GM19239 (cell line): Measurements from ENCODE around the gene GIPC1.

Experiments
- DNase-seq: peaks from one replicate; pipeline ENCODE4 v3.0.0; 2011; ENCODE audit warnings: low spot score; ENCODE audit not compliant: insufficient read length
- FAIRE-seq: peaks from 2 replicates; lab custom pipeline; 2011; peaks lifted over from hg19 to GRCh38; lab: Jason Lieb, UNC

GIPC1 gene

DNA sequence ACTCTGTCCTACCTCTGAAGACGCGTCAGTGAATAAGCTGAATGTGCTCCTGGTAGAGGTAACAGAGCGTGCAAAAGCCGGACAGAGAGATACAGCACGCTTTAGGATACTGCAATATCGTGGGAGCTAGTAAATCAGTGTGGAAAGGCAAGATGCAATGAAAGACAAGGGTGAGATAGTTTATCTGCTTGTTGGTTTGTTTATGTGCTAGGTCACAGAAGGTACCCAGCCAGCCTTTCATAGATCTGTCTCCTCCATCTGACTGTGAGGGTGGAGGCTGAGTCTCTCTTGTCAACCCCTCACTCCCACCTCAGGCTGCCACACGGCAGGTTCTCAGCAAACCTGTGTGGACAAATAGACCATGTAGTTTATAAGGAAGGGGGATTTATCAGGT is 904 bp upstream of the GIPC1 start:
- no peak for FAIRE-seq
- DNase-seq = no peak

DNA sequence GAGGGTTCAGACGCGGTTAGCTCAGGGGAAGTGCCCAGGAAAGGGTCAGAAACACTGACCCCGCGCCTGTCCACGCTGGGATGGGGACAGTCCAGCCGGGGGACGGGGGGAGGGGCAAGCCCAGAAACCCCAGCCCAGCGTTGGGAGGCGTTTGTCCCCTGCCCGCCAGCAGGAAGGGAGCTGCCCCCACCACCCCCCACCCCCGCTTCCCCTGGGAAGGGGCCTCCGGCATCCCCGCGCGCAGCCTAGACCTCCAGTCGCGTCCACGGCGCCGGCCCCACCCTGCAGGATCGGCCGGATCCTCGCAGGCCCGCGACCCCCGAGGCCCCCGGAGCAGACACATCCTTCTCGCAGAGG is 277 bp downstream of the GIPC1 start:
- no peak for FAIRE-seq

DNA sequence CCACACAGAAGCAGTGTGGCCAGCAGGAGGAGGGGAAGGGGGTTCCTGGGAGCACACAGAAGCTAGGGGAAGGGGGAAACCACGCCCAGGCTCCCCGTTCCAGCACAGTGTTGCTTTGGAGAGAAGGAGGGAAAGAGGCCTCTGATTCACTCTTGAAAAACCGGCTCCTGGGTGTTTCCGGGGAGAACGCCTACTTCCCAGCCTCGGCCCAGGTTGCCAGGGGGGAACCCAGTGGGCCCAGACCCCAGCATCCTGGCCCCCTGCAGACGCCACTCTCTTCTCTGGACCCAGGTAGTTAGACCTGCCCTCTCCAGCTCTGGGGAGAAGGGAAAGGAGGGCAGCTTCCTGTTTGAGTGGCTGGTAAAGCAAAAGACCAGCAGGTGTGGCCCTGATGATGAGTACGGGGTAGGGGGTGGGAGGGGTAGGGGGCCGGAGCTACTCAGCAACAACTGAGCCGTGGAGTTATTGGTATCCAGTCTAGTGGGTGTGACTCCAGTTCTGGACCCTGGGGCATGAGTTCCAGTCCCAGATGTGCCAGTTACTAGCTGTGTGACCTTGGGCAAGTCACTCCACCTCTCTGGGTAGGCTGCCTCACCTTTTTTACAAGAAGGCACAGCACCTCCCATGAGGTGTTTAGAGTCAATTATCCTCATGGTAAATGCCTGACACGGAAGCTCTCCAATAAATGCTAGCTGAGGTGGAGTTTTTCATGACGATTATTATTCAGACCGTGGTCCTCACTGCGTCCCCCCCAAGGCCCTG is 836 bp downstream of the GIPC1 start:
- no peak for FAIRE-seq
- no peak for DNase-seq

More for the DNA sequence above, 277 bp downstream of the GIPC1 start:
- DNase-seq = no peak

DNA sequence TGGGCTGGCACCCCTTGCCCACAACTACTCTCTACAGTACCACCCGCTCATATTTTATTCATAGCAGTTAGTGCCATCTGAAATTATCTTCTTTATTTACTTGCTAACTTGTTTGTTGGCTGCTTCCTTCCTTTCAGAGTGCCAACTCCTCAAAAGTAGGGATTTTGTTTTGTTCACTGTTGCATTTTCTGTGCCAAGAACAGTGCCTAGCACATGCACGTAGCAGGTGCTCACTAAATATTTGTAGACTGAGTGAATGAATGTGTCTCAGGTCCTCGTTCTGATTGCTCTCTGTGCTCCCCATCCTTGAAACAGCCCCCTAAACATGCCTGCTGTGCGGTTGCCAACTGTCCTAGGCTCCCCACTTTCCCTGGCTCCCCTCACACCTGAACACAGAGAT is 1.5 kb downstream of the GIPC1 start:
- FAIRE-seq = no peak
- no peak for DNase-seq

DNA sequence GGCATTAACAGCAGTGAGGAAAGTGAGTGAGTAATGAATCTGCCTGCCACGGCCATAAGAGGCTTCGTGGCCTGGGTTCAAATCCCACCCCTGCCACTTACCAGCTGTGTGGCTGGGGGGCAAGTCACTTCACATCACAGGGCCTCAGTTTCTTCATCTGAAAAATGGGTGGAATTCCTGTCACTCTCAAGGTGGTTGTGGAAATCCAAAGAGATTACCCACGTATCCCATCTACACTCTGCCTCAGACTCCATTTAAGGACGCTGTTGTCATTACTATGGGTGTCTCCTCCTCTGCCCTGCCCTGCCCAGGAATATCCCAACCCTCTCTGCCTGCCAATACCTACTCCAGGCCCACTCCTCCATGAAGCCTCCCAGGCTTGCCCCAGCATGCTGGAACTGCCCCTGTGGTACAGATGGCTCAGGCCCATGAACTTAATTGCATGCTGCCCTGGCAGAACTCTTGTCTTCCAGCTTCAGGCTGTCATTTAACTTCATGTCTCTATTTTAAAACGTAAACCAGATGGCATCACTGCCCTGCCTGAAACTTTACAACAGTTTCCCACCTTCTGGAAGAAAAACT is 3.1 kb downstream of the GIPC1 start:
- FAIRE-seq (no peak), DNase-seq (no peak)

DNA sequence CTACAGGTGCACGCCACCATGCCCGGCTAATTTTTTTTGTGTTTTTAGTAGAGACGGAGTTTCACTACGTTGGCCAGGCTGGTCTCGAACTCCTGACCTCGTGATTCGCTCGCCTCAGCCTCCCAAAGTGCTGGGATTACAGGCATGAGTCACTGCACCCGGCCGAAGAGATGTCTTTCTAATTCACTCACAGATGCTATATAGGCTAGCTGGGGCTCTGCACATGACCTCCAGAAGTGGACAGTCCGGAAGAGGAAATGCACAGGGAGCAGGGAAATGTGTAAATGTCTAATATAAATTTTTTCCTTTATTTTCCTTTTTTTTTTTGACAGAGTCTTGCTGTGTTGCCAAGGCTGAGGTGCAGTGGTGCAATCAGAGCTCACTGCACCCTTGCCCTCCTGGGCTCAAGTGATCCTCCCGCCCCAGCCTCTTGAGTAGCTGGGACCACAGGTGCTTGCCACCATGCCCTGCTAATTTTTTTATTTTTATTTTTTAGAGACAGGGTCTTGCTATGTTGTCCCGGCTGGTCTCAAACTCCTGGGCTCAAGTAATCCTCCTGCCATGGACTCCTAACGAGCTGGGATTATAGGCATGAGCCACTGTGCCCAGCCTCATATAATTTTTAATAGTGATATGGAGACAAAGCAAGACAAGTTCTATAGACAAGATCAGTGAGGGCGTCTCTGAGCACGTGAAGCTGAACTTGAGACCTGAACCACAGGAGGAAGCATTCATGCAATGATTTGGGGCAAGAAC is 8.4 kb downstream of the GIPC1 start:
- FAIRE-seq = no peak

DNA sequence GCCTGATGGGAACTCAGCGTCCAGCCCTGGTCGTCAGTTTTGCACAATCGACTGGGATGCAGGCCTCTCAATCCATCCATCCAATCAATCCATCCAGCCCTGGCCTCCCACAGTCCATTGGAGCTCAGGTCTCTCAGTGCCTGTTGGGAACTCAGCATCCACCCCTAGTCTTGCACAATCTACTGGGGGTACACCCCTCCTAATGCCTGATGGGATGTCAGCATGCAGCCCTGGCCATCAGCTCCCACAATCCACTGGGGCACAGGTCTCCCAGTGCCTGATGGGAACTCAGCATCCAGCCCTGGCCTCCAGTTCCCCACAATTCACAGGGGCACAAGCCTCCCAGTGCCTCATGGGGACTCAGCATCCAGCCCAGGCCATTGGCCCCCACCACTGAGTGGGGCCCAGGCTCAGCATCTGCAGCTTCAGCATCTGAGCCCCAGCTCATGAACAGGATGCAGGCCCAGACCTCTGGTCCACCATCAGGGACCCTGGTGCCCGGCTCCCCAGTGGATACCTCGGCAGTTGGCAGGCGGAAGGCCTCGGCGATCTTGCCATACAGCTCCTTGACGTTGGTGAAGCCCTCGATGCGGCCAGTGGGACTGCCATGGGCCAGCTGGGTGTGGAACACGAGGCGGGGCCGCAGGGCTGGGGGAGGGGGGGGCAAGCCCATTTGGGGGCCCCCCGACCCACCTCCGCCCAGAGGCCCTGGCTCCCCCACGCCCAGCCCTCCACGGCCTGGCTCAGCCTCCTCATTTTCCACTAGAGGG is 13.6 kb downstream of the GIPC1 start:
- no peak for FAIRE-seq
- no peak for DNase-seq

More for the DNA sequence above, 8.4 kb downstream of the GIPC1 start:
- no peak for DNase-seq

DNA sequence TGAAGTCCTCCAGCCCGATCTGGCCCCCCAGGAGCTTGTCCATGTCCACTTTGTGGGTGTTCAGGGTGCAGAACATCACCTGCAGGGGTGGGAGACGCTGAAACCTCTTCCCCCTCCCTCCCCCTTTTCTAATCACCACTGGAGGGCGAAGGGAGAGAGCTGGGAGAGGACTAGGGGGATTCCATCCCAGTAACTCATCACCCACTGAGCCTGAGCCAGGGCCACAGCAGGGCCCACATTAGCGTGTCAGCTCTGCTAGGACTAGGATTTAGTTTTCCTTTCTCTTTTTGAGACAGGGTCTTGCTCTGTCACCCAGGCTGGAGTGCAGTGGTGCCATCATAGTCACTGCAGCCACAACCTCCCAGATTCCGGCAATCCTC is 15.2 kb downstream of the GIPC1 start:
- DNase-seq = no peak
- FAIRE-seq = no peak

DNA sequence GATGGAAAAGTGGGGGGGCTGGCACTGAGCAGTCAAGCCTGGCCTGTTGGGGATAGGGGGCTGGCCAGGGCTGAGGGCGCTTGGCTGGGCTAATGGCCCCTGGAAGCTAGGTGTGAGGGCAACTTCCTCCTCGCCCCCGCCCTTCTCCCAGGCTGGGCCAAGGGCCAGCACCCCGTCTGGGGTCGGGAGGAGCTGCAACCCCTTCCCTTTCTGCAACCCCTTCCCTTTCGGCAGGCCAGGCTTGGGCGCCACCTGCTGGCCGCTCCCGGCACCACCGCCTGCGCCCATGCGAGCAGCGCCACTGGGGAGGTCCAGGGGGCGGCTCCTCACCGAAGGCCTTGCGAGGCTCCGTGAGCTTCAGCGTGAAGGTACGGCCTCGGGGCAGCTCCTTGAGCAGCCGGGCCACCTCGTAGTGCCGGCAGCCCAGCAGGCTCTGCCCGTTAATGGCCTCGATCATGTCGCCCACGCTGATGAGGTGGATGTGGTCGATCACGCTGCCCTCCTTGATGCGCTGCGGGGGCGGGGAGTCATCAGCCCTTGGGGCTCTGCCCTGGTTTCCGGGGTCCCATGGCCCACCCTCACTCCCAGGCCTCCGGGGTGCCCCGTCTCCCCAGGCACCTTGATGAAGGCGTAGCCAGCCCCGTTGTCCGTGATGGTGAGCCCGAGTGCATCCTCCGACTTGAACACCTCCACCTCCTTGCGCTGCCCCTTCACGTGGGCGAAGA is 15.8 kb downstream of the GIPC1 start:
- peak; percentile 91 for DNase-seq
- FAIRE-seq = peak; percentile 14

DNA sequence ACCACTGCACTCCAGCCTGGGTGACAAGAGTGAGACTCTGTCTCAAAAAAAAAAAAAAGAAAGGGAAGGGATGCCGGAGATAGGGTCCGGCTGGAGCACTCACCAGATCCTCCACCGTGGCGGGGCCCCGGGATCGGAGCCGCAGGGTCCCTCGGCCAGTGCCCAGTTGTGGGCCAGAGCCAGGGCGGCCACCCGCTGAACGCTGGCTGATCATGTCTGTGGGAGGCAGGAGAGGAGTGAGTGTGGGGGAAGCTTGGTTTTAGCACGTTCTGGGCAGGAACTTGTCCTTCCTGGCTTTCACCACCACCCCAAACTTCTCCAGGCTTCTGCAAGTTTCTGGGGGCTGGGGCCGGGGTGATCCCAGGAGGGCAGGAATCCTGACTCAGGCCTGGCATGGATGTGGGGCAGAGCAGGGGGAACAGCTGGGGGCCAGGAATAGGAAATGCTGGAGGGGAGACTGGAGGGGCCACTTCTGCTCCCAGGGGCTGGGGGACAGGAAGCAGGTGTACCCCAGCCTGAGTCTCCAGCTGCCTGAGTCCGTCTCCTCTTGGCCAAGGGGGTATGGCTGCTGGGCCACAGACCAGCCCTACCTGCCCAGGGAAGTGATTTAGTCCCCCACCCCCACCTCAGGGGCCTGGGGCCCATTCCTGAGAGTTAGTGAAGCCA is 16.5 kb downstream of the GIPC1 start:
- no peak for FAIRE-seq
- DNase-seq = no peak

DNA sequence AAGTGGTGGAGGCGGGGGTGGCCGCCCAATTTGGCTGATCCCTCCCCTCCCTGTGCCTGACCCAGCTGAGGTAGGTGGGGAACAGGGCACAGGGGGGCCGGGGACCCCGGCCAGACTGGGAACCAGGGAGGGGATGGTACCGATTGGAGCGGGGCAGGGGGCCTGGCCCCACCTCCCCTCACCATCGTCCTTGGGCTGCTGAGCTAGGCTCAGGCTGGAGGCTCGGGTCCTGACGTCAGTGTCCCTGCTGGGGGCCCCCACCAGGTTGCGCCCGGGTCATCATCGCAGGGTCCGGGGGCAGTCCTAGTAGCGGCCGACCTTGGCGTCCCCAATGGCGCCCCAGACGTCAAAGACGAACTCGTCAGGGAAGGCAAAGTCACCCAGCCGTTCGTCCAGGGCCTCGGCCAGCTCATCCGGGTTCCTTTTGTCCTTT is 17.8 kb downstream of the GIPC1 start:
- FAIRE-seq (no peak), DNase-seq (no peak)

DNA sequence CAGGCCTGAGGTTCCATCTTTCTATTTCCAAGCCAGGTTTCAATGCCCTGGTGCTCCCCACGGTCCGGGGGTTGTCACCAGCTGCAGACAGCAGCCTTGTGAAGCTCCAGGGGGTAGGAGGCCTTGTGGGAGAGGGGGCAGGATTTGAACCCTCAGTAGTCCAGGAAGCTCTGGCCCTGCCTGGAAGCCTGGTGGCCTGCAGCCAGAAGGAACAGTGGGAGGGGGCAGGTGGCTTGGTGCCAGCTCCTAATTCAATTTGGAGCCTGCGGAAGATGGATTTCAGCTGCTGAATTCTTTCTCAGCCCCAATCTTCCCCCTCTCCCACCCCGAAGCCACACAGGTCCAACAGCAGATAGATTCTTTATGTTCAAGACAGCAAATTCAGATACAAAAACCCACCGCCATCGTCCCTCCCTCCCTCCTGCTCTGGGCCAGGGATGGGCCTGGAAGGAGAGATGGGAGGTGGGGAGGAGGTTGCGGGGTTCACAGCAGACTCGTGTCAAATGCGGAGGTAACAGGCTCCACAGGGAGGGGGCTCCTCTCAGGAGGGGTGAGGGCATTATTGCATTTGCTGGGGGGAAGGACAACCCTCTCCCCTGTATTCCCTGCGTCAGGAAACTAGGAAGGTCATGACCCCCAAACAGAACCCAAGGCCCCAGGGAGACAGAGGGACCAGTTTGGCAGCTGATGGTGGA is 18.4 kb downstream of the GIPC1 start:
- no peak for DNase-seq

DNA sequence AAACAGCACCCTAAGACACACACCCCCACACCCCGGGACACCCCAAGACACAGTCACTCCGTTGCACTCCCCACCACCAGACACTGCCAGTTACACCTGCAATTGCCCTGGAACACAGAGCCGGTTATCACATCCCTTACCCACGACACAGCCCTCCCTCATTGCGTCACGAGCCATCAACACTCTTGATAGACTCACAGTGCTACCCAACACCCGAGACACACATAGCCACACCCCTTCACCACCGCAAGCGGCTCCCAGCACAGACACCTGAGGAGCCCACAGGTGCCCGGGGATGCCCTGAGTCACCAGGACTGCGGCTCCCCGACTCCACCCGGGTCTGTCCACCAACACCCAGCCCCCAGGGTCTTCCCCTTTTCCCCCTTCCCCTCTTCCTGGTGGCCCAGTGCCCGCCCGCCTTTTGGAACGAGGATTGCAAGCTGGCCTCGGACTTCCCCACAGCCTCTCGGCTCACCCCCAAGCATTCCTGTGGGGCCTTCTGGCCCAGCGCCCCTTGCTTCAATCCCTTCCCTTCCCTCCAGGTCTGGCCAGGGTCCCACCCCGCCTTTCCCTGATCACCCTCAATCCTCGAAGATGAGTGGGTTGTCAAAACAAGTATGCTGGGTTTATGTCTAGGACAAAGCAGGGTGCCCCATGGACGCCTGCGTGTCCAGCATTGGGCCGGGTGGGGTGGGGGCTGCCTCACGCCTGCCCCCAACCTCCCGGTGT is 19.1 kb downstream of the GIPC1 start:
- FAIRE-seq (no peak), DNase-seq (no peak)

More for the DNA sequence above, 18.4 kb downstream of the GIPC1 start:
- no peak for FAIRE-seq

DNA sequence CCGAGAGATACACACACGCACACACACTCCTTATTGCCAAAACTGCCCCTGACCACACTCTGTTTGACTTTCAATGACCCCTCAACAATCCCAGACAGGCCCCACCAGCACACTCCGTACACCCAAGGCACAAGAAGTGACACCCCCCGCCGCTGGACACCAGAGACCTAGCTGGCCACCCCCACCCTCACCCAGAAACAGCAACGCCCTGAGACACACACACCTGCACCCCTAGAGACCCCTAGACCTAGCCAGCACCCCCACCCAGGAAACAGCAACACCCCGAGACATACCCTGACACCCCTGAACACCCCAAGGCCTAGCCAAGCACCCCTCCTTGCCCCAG is 19.6 kb downstream of the GIPC1 start:
- DNase-seq = no peak
- no peak for FAIRE-seq

DNA sequence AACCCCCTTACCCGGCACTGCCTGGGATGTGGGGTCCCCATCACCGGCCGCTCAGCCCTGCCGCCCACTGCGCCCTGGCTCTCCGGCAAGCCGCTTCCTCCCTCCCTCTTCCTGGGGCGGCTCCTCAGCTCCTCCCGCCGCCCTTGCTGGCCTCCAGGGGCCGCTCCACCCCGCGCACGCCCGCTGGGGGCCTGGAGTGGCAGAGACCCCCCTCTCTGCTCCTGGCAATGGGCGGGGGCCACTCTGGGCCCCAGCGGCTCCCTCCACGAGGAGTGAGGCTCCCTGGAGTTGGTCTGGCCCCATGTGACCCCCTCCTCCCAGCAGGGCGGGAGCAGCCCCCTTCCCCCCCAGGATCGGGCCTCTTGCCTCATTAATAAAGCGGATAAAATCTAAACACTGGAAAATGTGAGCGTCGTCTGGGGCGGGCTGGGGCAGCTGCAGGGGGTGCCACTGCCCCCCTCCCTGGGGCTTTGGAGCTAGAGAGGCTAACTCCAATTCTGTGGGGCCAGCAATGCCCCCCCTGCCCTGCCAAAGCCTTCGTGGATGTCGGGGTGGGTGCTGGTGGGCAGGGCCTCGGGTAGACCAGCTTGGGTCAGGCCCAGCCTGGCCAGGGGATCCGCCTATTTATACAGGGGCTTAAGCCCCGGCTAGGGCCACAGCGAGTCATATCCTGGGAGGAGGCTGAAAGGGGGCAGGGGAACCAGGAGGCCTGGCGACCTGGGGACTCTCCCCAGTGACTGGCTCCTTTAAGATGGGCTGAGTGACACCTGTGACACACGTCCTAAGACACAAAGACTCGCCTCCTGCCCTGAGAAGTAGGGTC is 20.5 kb downstream of the GIPC1 start, which contains the start of gene PTGER1:
TSS of gene PTGER1 (minus strand) at position 104 of the 823 bp plus-strand sequence. CDS start 1,034 bp downstream, outside the sequence.
- FAIRE-seq = no peak
- DNase-seq = no peak

DNA sequence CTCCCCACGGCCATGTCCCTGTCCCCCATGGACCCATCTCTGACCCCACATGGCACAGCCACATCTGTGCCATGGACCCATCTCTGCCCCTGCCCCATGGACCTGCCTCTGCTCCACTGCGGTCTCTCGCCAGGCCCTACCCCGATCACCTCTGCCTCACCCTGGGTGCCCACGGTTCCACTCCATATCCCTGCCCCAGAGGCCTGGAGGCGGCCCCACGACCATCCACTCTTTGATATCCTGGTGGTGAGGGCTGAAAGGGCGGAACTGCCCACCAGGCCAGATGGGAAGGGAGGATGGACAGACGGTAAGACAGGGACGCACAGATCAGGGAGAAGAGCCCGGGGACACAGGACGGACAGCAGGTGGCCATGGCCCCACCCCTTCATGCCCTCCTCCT is 21.1 kb downstream of the GIPC1 start:
- FAIRE-seq (no peak), DNase-seq (no peak)

DNA sequence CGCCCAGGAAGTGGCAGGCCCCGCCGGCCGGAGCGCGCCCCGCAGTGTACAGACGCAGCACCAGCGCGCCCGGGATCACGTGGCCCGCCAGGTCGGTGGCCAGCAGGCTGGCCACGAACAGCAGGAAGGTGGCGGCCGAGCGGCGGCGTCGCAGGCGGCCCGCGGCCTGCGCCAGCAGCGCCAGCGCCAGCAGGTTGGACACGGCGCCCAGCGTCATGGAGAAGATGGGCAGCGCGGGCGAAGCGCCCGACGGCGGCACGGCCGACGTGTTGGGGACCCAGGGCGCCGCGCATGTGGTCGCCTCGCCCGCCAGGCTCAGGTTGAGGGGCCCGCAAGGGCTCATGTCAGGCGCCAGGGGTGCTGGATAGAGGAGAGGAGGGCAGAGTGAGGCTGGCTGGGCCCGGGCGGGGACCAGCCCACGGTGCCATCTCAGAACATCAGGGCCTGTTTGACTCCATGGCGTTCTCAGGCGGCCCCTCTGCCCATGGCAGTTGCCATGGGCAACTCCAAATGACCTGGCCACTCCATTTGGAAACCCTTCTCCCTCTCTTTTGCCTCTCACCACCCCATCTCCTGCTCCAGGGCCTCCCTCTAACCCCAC is 21.8 kb downstream of the GIPC1 start:
- FAIRE-seq (no peak), DNase-seq (no peak)
